WERI-Rb-1 (cell line): Measurements from ENCODE around the gene CLEC16A.

Experiments
- DNase-seq: peaks from one replicate; pipeline ENCODE4 v3.0.0-alpha.2; 2020
- H3K27ac ChIP-seq: fragments of 250-450 bp; sonication (Bioruptor Pico); 2 replicates; pipeline ENCODE4 v1.5.1; 2020; ENCODE audit warnings: mild to moderate bottlenecking, moderate library complexity
- H3K27me3 ChIP-seq: fragments of 250-450 bp; sonication (Bioruptor Pico); 2 replicates; pipeline ENCODE4 v1.5.1; 2021; ENCODE audit warnings: mild to moderate bottlenecking, low read depth, moderate library complexity; ENCODE audit not compliant: insufficient read depth, severe bottlenecking
- H3K36me3 ChIP-seq: fragments of 250-450 bp; sonication (Bioruptor Pico); 2 replicates; pipeline ENCODE4 v1.5.1; 2020; ENCODE audit warnings: mild to moderate bottlenecking, moderate library complexity
- H3K4me3 ChIP-seq: 2 replicates; pipeline ENCODE4 v1.5.1; 2011; ENCODE audit warnings: low read depth, mild to moderate bottlenecking, control low read depth, low read length
- H3K9me3 ChIP-seq: fragments of 250-450 bp; sonication (Bioruptor Pico); 2 replicates; pipeline ENCODE4 v1.5.1; 2021; ENCODE audit warnings: mild to moderate bottlenecking, moderate library complexity; ENCODE audit not compliant: severe bottlenecking
- TF ChIP-seq, protein P1 (sequence below): IDR thresholded peaks from 2 replicates; pipeline ENCODE4 v1.5.1; 2011; ENCODE audit warnings: low read depth, mild to moderate bottlenecking, control low read depth, inconsistent platforms, low read length

The CLEC16A gene

DNA sequence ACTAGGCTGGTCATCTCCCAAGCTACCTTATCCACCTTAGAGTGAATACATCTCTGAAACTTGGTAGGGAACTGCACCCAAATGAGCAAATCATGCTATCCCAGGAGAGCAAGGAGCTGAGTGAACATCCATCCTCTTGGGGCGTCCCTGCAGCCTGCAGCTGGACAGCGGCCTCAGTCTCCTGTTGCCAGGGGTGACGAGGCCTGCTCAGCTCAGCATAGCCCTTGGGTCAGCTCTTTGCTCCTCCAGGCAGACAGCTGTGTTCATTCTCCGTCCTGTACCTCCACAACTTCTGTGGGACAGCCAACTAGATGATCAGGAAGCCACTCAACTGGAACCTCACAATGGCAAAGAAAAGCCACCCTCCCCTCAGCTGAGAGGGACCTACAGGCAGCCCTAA is 199.8 kb downstream of the CLEC16A start:
- Histone ChIP-seq H3K36me3 (no peaks in the 10 kb centered on the region), H3K27me3 (no peaks in the 10 kb centered on the region), H3K9me3 (no peaks in the 10 kb centered on the region), H3K27ac (no peak overlapping the region), H3K4me3 (no peak overlapping the region)
- no peak for DNase-seq
- TF ChIP-seq, protein P1, sequence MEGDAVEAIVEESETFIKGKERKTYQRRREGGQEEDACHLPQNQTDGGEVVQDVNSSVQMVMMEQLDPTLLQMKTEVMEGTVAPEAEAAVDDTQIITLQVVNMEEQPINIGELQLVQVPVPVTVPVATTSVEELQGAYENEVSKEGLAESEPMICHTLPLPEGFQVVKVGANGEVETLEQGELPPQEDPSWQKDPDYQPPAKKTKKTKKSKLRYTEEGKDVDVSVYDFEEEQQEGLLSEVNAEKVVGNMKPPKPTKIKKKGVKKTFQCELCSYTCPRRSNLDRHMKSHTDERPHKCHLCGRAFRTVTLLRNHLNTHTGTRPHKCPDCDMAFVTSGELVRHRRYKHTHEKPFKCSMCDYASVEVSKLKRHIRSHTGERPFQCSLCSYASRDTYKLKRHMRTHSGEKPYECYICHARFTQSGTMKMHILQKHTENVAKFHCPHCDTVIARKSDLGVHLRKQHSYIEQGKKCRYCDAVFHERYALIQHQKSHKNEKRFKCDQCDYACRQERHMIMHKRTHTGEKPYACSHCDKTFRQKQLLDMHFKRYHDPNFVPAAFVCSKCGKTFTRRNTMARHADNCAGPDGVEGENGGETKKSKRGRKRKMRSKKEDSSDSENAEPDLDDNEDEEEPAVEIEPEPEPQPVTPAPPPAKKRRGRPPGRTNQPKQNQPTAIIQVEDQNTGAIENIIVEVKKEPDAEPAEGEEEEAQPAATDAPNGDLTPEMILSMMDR, result no peak

DNA sequence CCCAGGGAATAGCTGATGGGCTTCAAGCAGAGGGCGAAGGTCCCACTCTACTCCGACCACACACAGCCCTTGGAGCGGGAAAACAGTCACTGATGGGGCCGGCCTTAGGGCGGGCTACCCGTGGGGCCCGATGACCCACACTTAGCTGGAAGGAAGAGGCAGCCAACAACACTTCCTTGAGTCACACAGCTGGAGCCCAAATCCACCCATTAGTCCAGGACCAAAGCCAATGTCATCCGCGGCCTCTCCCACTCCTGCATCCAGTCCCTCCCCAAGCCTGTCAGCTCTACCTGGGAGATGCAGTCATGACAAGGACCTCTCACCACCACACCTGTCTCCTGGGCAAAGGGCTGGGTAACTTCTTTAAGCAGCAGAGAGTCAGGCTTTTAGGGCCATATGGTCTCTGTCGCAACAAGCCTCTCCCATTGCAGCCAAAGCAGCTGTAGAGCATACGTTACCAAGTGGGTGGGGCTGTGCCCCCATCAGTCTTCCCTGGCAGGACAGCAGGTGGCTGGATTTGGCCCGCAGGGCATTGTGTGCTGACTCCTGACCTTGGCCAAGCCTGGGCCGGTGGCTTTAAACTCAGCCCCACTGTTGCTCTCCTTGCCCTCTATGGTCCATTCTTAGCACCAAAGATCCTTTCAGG is 200.9 kb downstream of the CLEC16A start:
- H3K9me3 ChIP-seq, result no peaks in the 10 kb centered on the region
- no peak overlapping the region for H3K4me3 ChIP-seq
- H3K27me3 ChIP-seq, result no peaks in the 10 kb centered on the region
- H3K27ac ChIP-seq, result no peak overlapping the region; the same call in 1 of the 2 replicates
- TF ChIP-seq, protein P1, result no peak
- DNase-seq, result peak; percentile 42
- H3K36me3 ChIP-seq, result no peaks in the 10 kb centered on the region

GRCh38 chr16:11145819-11146211 is 201.5 kb downstream of the CLEC16A start:
- Histone ChIP-seq H3K27ac (no peak overlapping the region), H3K9me3 (no peaks in the 10 kb centered on the region), H3K36me3 (no peaks in the 10 kb centered on the region), H3K27me3 (no peaks in the 10 kb centered on the region), H3K4me3 (no peak overlapping the region)
- TF ChIP-seq, protein P1, result no peak
- no peak for DNase-seq

- DNase-seq, result no peak
- no peaks in the 10 kb centered on the region for H3K27me3 ChIP-seq
- H3K36me3 ChIP-seq, result no peaks in the 10 kb centered on the region
- TF ChIP-seq, protein P1, result no peak
- H3K27ac ChIP-seq, result no peak overlapping the region
- H3K9me3 ChIP-seq, result no peaks in the 10 kb centered on the region
- no peak overlapping the region for H3K4me3 ChIP-seq
Observed at GRCh38 chr16:11147033-11147753, 202.8 kb downstream of the CLEC16A start.

- no peak overlapping the region for H3K27ac ChIP-seq
- no peaks in the 10 kb centered on the region for H3K27me3 ChIP-seq
- TF ChIP-seq, protein P1, result no peak
- H3K9me3 ChIP-seq, result no peaks in the 10 kb centered on the region
- no peak for DNase-seq
- no peaks in the 10 kb centered on the region for H3K36me3 ChIP-seq
- no peak overlapping the region for H3K4me3 ChIP-seq
Observed at GRCh38 chr16:11147754-11148444, 203.5 kb downstream of the CLEC16A start.
